Measurements from ENCODE around the gene SIRT3.

GRCh38 chr11:203056-203944 is 32.8 kb downstream of the SIRT3 start:
- TF ChIP-seq POLR2A (IDR thresholded peaks at IDR 0.05) (no peak), CTCF (IDR thresholded peaks at IDR 0.05) (no peak)
